Renal pelvis (tissue), 4 donors: ENCODE data around the gene LTBR. TPM values are rescaled to one million over a fixed set of nuclear protein-coding genes. Genes with fewer than 3 reads are reported as not detected.
"Not testable (repeated sequence)": the region's sequence is repeated elsewhere in the genome, so short reads cannot be mapped to it uniquely, and the experiment has no call there.

Experiments used
- DNase-seq: peaks from one replicate; pipeline ENCODE4 v3.0.0-alpha.2; 2013
- polyA plus RNA-seq, 3 donors: library from polyadenylated mRNA; unstranded; fragments of 120-200 nt; gene quantifications; one replicate each; pipeline ENCODE4 v1.2.1, GENCODE V29; 2013; ENCODE audit not compliant: insufficient read length in 3 of 3

LTBR gene
- polyA plus RNA-seq, 3 donors, result 67.5 to 85.7 (median 75.1) TPM

GRCh38 chr12:6420364-6420763, 36.4 kb downstream of the LTBR start:
- no peak for DNase-seq

GRCh38 chr12:6423267-6424007, 39.5 kb downstream of the LTBR start:
- DNase-seq, result peak; percentile 90

GRCh38 chr12:6424008-6424347, 40.0 kb downstream of the LTBR start:
- DNase-seq, result no peak

GRCh38 chr12:6424866-6425265, 40.9 kb downstream of the LTBR start:
- no peak for DNase-seq

- no peak for DNase-seq
Observed at GRCh38 chr12:6425590-6426531, 41.9 kb downstream of the LTBR start.

GRCh38 chr12:6426882-6427671, 43.1 kb downstream of the LTBR start:
- DNase-seq, result no peak

GRCh38 chr12:6427796-6428195, 43.8 kb downstream of the LTBR start:
- DNase-seq, result not testable (repeated sequence)

- no peak for DNase-seq
Observed at GRCh38 chr12:6428326-6428725, 44.4 kb downstream of the LTBR start.

GRCh38 chr12:6430124-6430989, 46.4 kb downstream of the LTBR start:
- DNase-seq, result peak; percentile 69

- no peak for DNase-seq
Observed at GRCh38 chr12:6432991-6433390, 49.0 kb downstream of the LTBR start.

GRCh38 chr12:6434205-6435140, 50.5 kb downstream of the LTBR start:
- DNase-seq, result no peak

GRCh38 chr12:6435961-6436715, 52.2 kb downstream of the LTBR start:
- DNase-seq, result no peak

- DNase-seq, result no peak
Observed at GRCh38 chr12:6437586-6437985, 53.6 kb downstream of the LTBR start.

GRCh38 chr12:6438345-6438744, 54.4 kb downstream of the LTBR start:
- no peak for DNase-seq

- DNase-seq, result no peak
Observed at GRCh38 chr12:6440391-6440790, 56.4 kb downstream of the LTBR start.
